ENCODE data around the gene NR6A1.

Gene NR6A1

GRCh38 chr9:124590889-124591641, 180.0 kb downstream of the NR6A1 start:
- Histone ChIP-seq H3K14ac (ENCODE audit: low read length) (no peak overlapping the region), H3K18ac (ENCODE audit: low read length) (no peak overlapping the region), H3K27ac (replicated peaks; ENCODE audit: low read length) (no peak overlapping the region), H2AFZ (ENCODE audit: low read length) (no peak overlapping the region), H3K9ac (ENCODE audit: low read depth, low read length, poor library complexity) (no peak overlapping the region), H3K27me3 (ENCODE audit: control insufficient read depth in 3 of 3, insufficient read depth in 3 of 3, low read depth in 1 of 3, low read length in 3 of 3) (no peaks in the 10 kb centered on the region), H2BK120ac (ENCODE audit: low read depth, low read length) (no peak overlapping the region), H4K8ac (ENCODE audit: low read depth, low read length) (no peak overlapping the region), H3K9me3 (replicated peaks in 1 of 2; ENCODE audit: control insufficient read depth in 2 of 2, insufficient read depth in 1 of 2, low read depth in 1 of 2, low read length in 2 of 2) (peaks cover 0 to 8% of the 10 kb centered on the region in 2 donors), H2BK15ac (ENCODE audit: low read length) (no peak overlapping the region), H3K36me3 (replicated peaks in 1 of 2; ENCODE audit: control insufficient read depth in 2 of 2, insufficient read depth in 2 of 2, low read length in 2 of 2) (peaks cover 0 to 5% of the 10 kb centered on the region in 2 donors), H4K91ac (ENCODE audit: low read depth, low read length, poor library complexity) (no peak overlapping the region), H3K4me3 (ENCODE audit: low read length in 2 of 2) (no peak overlapping the region), H3K4ac (ENCODE audit: low read length) (no peak overlapping the region), H3K23ac (ENCODE audit: low read depth, low read length, poor library complexity) (no peak overlapping the region), H3K4me1 (ENCODE audit: control insufficient read depth in 2 of 2, insufficient read depth in 1 of 2, low read depth in 1 of 2, low read length in 2 of 2) (peaks cover 17 to 30% of the 10 kb centered on the region in 2 donors), H2AK5ac (ENCODE audit: low read depth, low read length) (no peak overlapping the region), H3K79me1 (ENCODE audit: low read depth, low read length) (peaks cover 2% of the 10 kb centered on the region), H2BK5ac (ENCODE audit: low read length) (no peak overlapping the region), H3K4me2 (ENCODE audit: insufficient read depth, low read length, poor library complexity, severe bottlenecking) (no peak overlapping the region), H2BK12ac (ENCODE audit: low read length) (no peak overlapping the region)
- no CpG with 5 or more reads among the region's 6 CpGs for WGBS, 2 donors (ENCODE audit: extremely low coverage in 2 of 2, insufficient read length in 2 of 2, insufficient replicate concordance in 1 of 2)
- no peak for DNase-seq (ENCODE audit: low spot score)

- H3K79me1 ChIP-seq (ENCODE audit: low read depth, low read length), result peaks cover 4% of the 10 kb centered on the region
- no peak overlapping the region for H3K9ac ChIP-seq (ENCODE audit: low read depth, low read length, poor library complexity)
- peaks cover 0 to 8% of the 10 kb centered on the region in 2 donors for H3K36me3 ChIP-seq (replicated peaks in 1 of 2; ENCODE audit: control insufficient read depth in 2 of 2, insufficient read depth in 2 of 2, low read length in 2 of 2)
- no peak overlapping the region for H2BK15ac ChIP-seq (ENCODE audit: low read length)
- H3K23ac ChIP-seq (ENCODE audit: low read depth, low read length, poor library complexity), result no peak overlapping the region
- H4K8ac ChIP-seq (ENCODE audit: low read depth, low read length), result no peak overlapping the region
- no peak overlapping the region for H3K4ac ChIP-seq (ENCODE audit: low read length)
- H2BK12ac ChIP-seq (ENCODE audit: low read length), result no peak overlapping the region
- DNase-seq (ENCODE audit: low spot score), result no peak
- H3K18ac ChIP-seq (ENCODE audit: low read length), result no peak overlapping the region
- H3K4me2 ChIP-seq (ENCODE audit: insufficient read depth, low read length, poor library complexity, severe bottlenecking), result no peak overlapping the region
- peak overlapping the region; percentile 76 for H3K27ac ChIP-seq (replicated peaks; ENCODE audit: low read length)
- no CpG with 5 or more reads among the region's 5 CpGs for WGBS, 2 donors (ENCODE audit: extremely low coverage in 2 of 2, insufficient read length in 2 of 2, insufficient replicate concordance in 1 of 2)
- no peak overlapping the region for H4K91ac ChIP-seq (ENCODE audit: low read depth, low read length, poor library complexity)
- H2AK5ac ChIP-seq (ENCODE audit: low read depth, low read length), result no peak overlapping the region
- H3K9me3 ChIP-seq (replicated peaks in 1 of 2; ENCODE audit: control insufficient read depth in 2 of 2, insufficient read depth in 1 of 2, low read depth in 1 of 2, low read length in 2 of 2), result peaks cover 2 to 19% of the 10 kb centered on the region in 2 donors
- H3K4me3 ChIP-seq (ENCODE audit: low read length in 2 of 2), result no peak overlapping the region
- peaks cover 0 to 4% of the 10 kb centered on the region in 2 donors for H3K4me1 ChIP-seq (ENCODE audit: control insufficient read depth in 2 of 2, insufficient read depth in 1 of 2, low read depth in 1 of 2, low read length in 2 of 2)
- H2AFZ ChIP-seq (ENCODE audit: low read length), result no peak overlapping the region
- no peak overlapping the region for H2BK120ac ChIP-seq (ENCODE audit: low read depth, low read length)
- no peak overlapping the region for H3K14ac ChIP-seq (ENCODE audit: low read length)
- no peaks in the 10 kb centered on the region for H3K27me3 ChIP-seq (ENCODE audit: control insufficient read depth in 3 of 3, insufficient read depth in 3 of 3, low read depth in 1 of 3, low read length in 3 of 3)
- H2BK5ac ChIP-seq (ENCODE audit: low read length), result no peak overlapping the region
Measured at GRCh38 chr9:124584631-124585030, 186.5 kb downstream of the NR6A1 start.

DNA sequence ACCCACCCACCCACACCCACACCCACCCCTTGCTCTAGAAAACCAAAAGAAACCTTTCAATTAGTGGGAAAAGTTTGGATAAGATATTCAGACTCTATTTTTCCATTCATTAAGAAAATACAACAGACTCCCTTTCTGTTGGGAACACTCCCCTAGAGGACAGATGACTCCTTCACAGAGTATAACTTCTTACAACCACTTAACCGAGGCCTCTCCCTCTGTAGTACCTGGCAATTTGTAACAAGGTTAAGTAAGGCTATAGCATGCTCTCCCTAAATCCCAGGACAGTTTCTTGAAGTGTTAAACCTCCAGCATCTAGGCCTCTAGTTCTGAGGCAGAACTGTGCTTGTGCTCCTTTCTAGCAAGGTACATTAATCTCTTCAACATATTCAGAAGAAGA, 188.0 kb downstream of the NR6A1 start:
- Histone ChIP-seq H2BK120ac (ENCODE audit: low read depth, low read length) (no peak overlapping the region), H3K23ac (ENCODE audit: low read depth, low read length, poor library complexity) (no peak overlapping the region), H3K4ac (ENCODE audit: low read length) (no peak overlapping the region), H3K4me1 (ENCODE audit: control insufficient read depth in 2 of 2, insufficient read depth in 1 of 2, low read depth in 1 of 2, low read length in 2 of 2) (peaks cover 0 to 4% of the 10 kb centered on the region in 2 donors), H3K18ac (ENCODE audit: low read length) (no peak overlapping the region), H3K36me3 (replicated peaks in 1 of 2; ENCODE audit: control insufficient read depth in 2 of 2, insufficient read depth in 2 of 2, low read length in 2 of 2) (peaks cover 0 to 8% of the 10 kb centered on the region in 2 donors), H3K4me3 (ENCODE audit: low read length in 2 of 2) (no peak overlapping the region), H3K9ac (ENCODE audit: low read depth, low read length, poor library complexity) (no peak overlapping the region), H4K91ac (ENCODE audit: low read depth, low read length, poor library complexity) (no peak overlapping the region), H2BK5ac (ENCODE audit: low read length) (no peak overlapping the region), H3K27ac (replicated peaks; ENCODE audit: low read length) (no peak overlapping the region), H2AK5ac (ENCODE audit: low read depth, low read length) (no peak overlapping the region), H3K4me2 (ENCODE audit: insufficient read depth, low read length, poor library complexity, severe bottlenecking) (no peak overlapping the region), H4K8ac (ENCODE audit: low read depth, low read length) (no peak overlapping the region), H3K79me1 (ENCODE audit: low read depth, low read length) (peaks cover 4% of the 10 kb centered on the region), H3K9me3 (replicated peaks in 1 of 2; ENCODE audit: control insufficient read depth in 2 of 2, insufficient read depth in 1 of 2, low read depth in 1 of 2, low read length in 2 of 2) (peaks cover 2 to 23% of the 10 kb centered on the region in 2 donors), H3K27me3 (ENCODE audit: control insufficient read depth in 3 of 3, insufficient read depth in 3 of 3, low read depth in 1 of 3, low read length in 3 of 3) (no peaks in the 10 kb centered on the region), H2AFZ (ENCODE audit: low read length) (no peak overlapping the region), H2BK12ac (ENCODE audit: low read length) (no peak overlapping the region), H3K14ac (ENCODE audit: low read length) (no peak overlapping the region), H2BK15ac (ENCODE audit: low read length) (no peak overlapping the region)
- no peak for DNase-seq (ENCODE audit: low spot score)
- no CpG with 5 or more reads among the region's 1 CpG for WGBS, 2 donors (ENCODE audit: extremely low coverage in 2 of 2, insufficient read length in 2 of 2, insufficient replicate concordance in 1 of 2)

- Histone ChIP-seq H3K9me3 (replicated peaks in 1 of 2; ENCODE audit: control insufficient read depth in 2 of 2, insufficient read depth in 1 of 2, low read depth in 1 of 2, low read length in 2 of 2) (peaks cover 2 to 12% of the 10 kb centered on the region in 2 donors), H3K9ac (ENCODE audit: low read depth, low read length, poor library complexity) (no peak overlapping the region), H3K4ac (ENCODE audit: low read length) (no peak overlapping the region), H3K27ac (replicated peaks; ENCODE audit: low read length) (no peak overlapping the region), H3K14ac (ENCODE audit: low read length) (no peak overlapping the region), H3K79me1 (ENCODE audit: low read depth, low read length) (peaks cover 2% of the 10 kb centered on the region), H2BK12ac (ENCODE audit: low read length) (no peak overlapping the region), H2BK5ac (ENCODE audit: low read length) (no peak overlapping the region), H4K8ac (ENCODE audit: low read depth, low read length) (no peak overlapping the region), H4K91ac (ENCODE audit: low read depth, low read length, poor library complexity) (no peak overlapping the region), H2AK5ac (ENCODE audit: low read depth, low read length) (no peak overlapping the region), H2AFZ (ENCODE audit: low read length) (no peak overlapping the region), H2BK15ac (ENCODE audit: low read length) (no peak overlapping the region), H3K18ac (ENCODE audit: low read length) (no peak overlapping the region), H3K4me1 (ENCODE audit: control insufficient read depth in 2 of 2, insufficient read depth in 1 of 2, low read depth in 1 of 2, low read length in 2 of 2) (peaks cover 0 to 4% of the 10 kb centered on the region in 2 donors), H2BK120ac (ENCODE audit: low read depth, low read length) (no peak overlapping the region), H3K4me3 (ENCODE audit: low read length in 2 of 2) (no peak overlapping the region), H3K27me3 (ENCODE audit: control insufficient read depth in 3 of 3, insufficient read depth in 3 of 3, low read depth in 1 of 3, low read length in 3 of 3) (no peaks in the 10 kb centered on the region), H3K23ac (ENCODE audit: low read depth, low read length, poor library complexity) (no peak overlapping the region), H3K4me2 (ENCODE audit: insufficient read depth, low read length, poor library complexity, severe bottlenecking) (no peak overlapping the region), H3K36me3 (replicated peaks in 1 of 2; ENCODE audit: control insufficient read depth in 2 of 2, insufficient read depth in 2 of 2, low read length in 2 of 2) (peaks cover 0 to 2% of the 10 kb centered on the region in 2 donors)
- no peak for DNase-seq (ENCODE audit: low spot score)
- no CpG with 5 or more reads among the region's 1 CpG for WGBS, 2 donors (ENCODE audit: extremely low coverage in 2 of 2, insufficient read length in 2 of 2, insufficient replicate concordance in 1 of 2)
Measured at GRCh38 chr9:124580186-124580585, 190.9 kb downstream of the NR6A1 start.

Measured in neuronal stem cell (in vitro differentiated cells).